Stimulated activated CD8-positive, alpha-beta memory T cell treated with anti-CD3 and anti-CD28 coated beads, Interleukin-7, amount 100 ng/mL, for 48 hours (primary cell): ENCODE measurements around the gene NFATC1.

Source experiments
- DNase-seq, 2 donors: peaks; one replicate each; pipeline ENCODE4 v3.0.0-alpha.2; 2020; ENCODE audit warnings: low read depth in 1 of 2; ENCODE audit errors: extremely low read depth in 1 of 2

Gene NFATC1

DNA sequence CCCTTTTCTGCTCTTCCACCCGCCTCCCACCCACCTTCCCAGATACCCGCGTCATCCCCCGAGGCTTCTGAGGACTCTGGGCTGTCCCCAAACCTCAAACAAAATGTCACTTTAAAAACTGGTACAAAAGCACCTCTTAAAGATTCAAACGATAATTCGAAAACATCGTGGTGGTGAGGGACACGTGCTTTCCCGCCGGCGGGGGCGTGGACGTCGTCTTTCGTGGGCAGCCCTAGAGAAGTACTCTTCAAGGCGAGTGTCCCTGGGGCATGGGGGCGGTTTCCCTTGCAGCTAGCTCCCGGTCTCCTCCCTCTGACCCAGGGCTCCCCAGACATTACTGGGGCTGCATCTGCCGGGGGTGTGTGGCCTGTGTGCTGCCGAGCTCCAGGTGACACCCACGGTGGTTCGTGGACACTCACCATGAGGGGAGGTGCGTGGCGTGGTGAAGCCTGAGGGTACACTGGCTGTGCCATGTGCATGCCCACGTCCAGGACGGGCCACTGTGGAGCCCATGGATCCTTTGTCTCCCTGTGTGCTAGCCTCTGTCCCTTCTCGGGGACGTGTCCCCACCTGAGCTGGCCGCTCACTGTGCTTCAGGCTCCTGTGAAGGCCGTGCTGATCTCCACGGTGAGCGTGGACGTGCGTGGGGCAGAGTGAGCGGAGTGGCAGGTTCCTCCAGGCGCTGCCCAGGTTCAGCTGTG lies 117.8 kb downstream of the NFATC1 start:
- DNase-seq: no peak

DNA sequence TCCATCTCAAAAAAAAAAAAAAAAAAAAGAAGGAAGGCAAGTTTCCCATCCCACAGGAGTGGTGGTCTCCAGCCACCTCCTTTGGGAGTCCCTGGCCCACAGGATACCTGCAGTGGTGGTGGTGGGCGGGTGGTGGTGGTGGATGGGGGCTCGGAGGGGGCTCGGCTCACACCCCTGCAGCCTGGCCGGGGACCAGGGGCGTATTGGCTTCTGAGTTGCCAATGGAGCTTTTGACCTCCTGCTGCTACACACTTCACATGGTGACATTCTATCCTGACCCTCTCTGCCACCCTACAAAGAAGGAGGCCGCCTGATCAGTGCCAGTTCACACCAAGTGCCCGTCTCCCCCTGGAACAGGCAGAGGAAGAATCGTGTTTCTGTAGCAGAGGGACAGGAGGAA lies 119.6 kb downstream of the NFATC1 start:
- DNase-seq: no peak

GRCh38 chr18:79515944-79516351 lies 120.2 kb downstream of the NFATC1 start:
- DNase-seq: no peak

DNA sequence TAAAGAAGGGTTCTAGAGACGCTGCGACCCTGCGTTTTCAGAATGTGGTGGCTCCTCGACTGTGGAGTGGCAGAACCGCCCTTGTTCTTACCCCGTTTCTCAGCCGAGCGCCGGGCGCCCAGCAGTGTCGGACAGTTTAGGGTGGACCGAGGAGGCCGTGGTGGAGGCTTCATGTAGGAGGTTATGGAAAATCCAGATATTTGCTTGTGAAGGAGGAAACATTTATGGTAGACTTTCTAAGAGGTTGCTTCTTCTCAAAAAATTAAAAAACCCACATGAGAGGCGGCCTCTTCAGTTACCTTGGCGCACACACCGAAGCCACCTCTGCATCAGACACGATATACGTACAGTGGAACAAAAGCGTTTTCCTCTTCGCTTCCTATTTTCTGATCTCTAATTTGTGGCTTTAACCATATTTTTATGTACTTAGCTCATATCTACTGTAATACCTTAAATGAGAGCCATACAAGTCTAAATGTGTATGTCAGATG lies 120.8 kb downstream of the NFATC1 start:
- DNase-seq: no peak

DNA sequence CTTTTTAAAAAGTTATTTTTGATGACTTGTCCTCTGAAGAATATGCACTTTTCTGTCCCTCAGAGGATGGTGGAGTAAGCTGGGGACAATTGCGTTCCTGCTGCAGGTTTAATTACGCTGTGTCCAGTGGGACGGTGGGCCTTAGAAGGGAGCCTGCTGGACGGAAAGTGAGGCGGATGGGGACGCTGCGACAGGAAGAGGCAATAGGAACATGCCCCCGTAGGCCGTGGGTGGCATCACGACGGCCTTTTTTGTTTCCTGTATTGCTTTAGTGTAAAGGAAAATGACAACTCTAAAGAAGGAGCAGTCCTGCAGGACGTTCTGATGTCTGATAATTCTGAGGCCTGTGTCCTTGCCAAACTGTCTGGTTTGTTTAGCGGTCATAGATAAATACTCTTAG lies 121.6 kb downstream of the NFATC1 start:
- peak in 1 of 2 donors; percentile 29 for DNase-seq

GRCh38 chr18:79518028-79518682 lies 122.4 kb downstream of the NFATC1 start:
- DNase-seq: no peak

- no peak for DNase-seq
Observed at GRCh38 chr18:79518683-79519128, 123.0 kb downstream of the NFATC1 start.

- peak in 1 of 2 donors; percentile 59 for DNase-seq
Observed at GRCh38 chr18:79519751-79520477, 124.2 kb downstream of the NFATC1 start.

- DNase-seq: no peak
Observed at GRCh38 chr18:79520478-79521390, 125.0 kb downstream of the NFATC1 start.

DNA sequence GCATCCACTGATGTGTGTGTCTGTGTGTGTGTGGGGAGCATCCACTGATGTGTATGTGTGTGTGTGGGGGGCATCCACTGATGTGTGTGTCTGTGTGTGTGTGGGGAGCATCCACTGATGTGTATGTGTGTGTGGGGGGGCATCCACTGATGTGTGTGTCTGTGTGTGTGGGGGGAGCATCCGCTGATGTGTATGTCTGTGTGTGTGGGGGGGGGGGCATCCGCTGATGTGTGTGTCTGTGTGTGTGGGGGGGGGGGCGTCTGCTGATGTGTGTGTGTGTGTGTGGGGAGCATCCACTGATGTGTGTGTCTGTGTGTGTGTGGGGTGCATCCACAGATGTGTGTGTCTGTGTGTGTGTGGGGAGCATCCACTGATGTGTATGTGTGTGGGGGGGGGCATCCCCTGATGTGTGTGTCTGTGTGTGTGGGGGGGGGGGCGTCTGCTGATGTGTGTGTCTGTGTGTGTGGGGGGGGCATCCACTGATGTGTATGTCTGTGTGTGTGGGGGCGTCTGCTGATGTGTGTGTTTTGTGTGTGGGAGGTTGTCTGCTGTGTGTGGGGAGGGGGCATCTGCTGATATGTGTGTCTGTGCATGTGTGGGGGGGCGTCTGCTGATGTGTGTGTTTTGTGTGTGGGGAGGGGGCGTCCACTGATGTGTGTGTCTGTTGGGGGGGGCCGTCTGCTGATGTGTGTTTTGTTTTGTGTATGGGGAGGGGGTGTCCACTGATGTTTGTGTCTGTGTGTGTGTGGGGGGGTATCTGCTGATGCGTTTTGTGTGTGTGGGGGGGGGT lies 125.9 kb downstream of the NFATC1 start:
- DNase-seq: no peak

- peak in 1 of 2 donors; percentile 69 for DNase-seq
Observed at GRCh38 chr18:79522451-79523205, 126.9 kb downstream of the NFATC1 start.

- DNase-seq: peak in 1 of 2 donors; percentile 73
Observed at GRCh38 chr18:79523206-79523735, 127.5 kb downstream of the NFATC1 start.

- peak; percentile 58 to 77 for DNase-seq
Observed at GRCh38 chr18:79523736-79524180, 128.0 kb downstream of the NFATC1 start.

GRCh38 chr18:79524181-79525078 lies 128.7 kb downstream of the NFATC1 start:
- DNase-seq: peak; percentile 62 to 67

DNA sequence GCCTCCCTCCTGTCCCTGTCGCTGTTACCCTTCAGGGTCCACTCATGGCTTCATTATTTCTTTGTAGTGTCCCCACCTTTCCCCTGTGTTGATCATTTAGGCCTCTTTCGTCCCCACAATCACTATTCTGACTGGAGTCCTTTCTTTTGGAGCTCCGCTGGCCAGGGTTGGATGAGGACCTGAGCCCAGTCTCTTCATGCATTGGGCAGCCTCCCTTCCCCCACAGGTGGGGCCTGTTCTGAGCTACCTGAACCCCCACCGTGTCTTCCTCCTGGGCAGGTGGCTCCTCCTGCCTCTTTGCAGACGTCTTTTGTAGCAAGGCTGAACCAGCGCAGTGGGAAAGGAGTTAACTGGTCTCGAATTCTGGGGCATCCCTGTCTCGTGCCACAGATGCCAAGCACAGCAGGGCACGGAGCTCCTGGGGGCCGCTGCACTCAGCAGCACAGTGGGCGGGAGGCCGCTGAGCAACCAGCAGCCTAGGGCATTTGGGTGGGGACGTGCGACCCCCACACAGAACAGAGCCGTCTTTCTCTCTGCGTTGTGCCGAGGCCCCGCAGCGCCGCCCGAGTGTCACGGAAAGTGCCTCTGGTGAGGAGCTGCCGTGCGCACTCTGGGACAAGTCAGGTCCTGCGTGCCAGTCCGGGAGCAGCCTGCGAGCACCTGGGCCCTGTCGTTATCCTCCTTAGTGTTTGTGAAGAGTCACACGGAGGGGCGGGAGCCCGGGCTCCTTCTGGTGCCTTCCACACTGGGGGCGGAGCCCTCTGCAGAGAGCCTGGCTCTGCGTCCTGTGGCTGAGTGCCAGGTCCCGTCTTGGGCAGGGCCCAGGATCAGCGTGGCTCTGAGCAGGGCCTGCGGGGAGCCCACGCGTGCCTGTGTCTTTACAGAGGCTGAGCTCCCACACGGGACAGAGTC lies 130.1 kb downstream of the NFATC1 start:
- no peak for DNase-seq
